ENCODE measurements around the gene SECISBP2.

The SECISBP2 gene

DNA sequence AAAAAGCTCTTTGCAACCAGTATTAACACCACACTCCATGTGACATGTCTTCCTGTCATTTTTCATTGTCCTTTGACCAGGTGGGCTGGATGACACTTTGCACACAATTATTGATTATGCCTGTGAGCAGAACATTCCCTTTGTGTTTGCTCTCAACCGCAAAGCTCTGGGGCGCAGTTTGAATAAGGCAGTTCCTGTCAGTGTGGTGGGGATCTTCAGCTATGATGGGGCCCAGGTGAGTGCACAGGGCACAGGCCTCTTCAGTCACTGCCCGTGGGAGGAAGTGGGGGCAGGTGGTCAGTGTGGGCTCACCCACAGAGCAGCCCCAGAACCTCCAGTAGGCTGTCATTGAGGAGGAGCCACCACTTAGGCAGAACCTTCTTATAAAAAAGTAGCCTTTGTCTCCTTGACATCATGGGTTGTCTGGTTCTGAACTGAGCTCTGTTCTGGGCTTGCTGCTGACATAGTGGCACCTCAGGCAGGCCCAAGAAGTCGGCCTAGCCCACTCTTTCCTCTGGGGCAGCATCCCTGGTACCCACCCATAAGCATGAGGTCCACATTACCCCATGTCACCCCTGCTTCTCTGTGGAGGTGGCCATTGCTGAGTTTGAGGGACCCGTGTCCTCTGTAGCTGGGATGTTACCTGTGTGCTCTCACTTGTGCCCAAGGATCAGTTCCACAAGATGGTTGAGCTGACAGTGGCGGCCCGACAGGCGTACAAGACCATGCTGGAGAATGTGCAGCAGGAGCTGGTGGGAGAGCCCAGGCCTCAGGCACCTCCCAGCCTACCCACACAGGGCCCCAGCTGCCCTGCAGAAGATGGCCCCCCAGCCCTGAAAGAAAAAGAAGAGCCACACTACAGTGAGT, 39.3 kb downstream of the SECISBP2 start:
- H3K4me3 ChIP-seq (ENCODE audit: insufficient read length, low read depth) = no peak overlapping the region
- H3K9ac ChIP-seq (ENCODE audit: insufficient read length, low read depth) = no peak overlapping the region
- TF ChIP-seq YY1 (IDR thresholded peaks at IDR 0.05; ENCODE audit: insufficient read depth, insufficient read length) = no peak
- TF ChIP-seq ZNF274 (IDR thresholded peaks at IDR 0.05; ENCODE audit: low read depth, low read length) = no peak
- no peak for TF ChIP-seq SUZ12 (IDR thresholded peaks at IDR 0.05; ENCODE audit: extremely low read depth, insufficient read depth, insufficient read length)
- H3K4me1 ChIP-seq (ENCODE audit: insufficient read depth, insufficient read length) = no peaks in the 10 kb centered on the region
- no peaks in the 10 kb centered on the region for H3K27me3 ChIP-seq (ENCODE audit: insufficient read depth, insufficient read length)
- no peak for DNase-seq (ENCODE audit: low read depth, low spot score)
- peaks cover 94% of the 10 kb centered on the region for H3K36me3 ChIP-seq (ENCODE audit: insufficient read depth, insufficient read length, low read length)
- no peaks in the 10 kb centered on the region for H3K9me3 ChIP-seq (ENCODE audit: insufficient read depth, low read length)

DNA sequence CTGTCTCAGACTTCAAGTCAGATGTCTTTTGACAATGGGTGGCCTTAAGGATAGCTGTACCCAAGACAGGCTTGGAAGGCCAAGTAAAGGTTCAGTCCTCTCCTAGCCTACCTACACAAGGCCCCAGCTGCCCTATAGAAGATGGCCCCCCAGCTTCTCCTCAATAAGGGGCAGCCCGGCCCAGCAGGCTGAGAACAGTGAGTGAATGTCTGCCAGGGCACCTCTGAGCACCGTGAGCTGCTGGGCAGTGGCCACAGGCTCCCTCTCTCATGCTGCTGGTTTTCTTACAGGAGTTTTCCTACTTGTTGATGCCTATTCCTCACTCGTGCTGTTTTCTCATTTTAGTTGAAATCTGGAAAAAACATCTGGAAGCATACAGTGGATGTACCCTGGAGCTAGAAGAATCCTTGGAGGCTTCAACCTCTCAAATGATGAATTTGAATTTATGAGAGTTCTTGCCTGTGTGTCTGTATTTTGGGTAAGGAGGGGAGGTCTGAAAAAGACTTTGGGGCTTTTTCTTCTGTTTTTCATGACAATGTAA, 40.1 kb downstream of the SECISBP2 start:
- Histone ChIP-seq H3K36me3 (ENCODE audit: insufficient read depth, insufficient read length, low read length) (peaks cover 94% of the 10 kb centered on the region), H3K9me3 (ENCODE audit: insufficient read depth, low read length) (no peaks in the 10 kb centered on the region), H3K27me3 (ENCODE audit: insufficient read depth, insufficient read length) (no peaks in the 10 kb centered on the region), H3K9ac (ENCODE audit: insufficient read length, low read depth) (no peak overlapping the region), H3K4me3 (ENCODE audit: insufficient read length, low read depth) (no peak overlapping the region), H3K4me1 (ENCODE audit: insufficient read depth, insufficient read length) (no peaks in the 10 kb centered on the region)
- TF ChIP-seq YY1 (IDR thresholded peaks at IDR 0.05; ENCODE audit: insufficient read depth, insufficient read length) (no peak), ZNF274 (IDR thresholded peaks at IDR 0.05; ENCODE audit: low read depth, low read length) (no peak), SUZ12 (IDR thresholded peaks at IDR 0.05; ENCODE audit: extremely low read depth, insufficient read depth, insufficient read length) (no peak)
- DNase-seq (ENCODE audit: low read depth, low spot score) = no peak

DNA sequence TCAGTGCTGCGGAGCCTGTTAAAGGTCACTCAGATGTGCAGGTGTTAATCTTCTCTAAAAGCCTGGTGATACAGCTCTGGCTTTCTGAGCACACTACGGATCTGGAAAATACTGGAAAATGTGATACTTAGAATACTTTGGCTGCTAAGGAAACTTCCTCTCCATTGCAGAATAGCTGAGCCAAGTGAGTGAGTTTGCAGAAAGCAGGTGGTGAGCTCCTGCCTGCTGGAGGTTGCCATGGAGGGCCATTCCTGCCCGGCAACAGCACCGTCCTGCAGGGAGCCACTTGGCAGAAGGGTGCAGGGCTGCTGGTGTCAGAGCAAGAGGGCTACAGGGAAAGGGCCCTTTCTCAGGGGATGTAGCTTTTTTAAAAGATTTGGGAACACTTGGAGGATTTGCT, 40.7 kb downstream of the SECISBP2 start:
- H3K27me3 ChIP-seq (ENCODE audit: insufficient read depth, insufficient read length) = no peaks in the 10 kb centered on the region
- no peaks in the 10 kb centered on the region for H3K9me3 ChIP-seq (ENCODE audit: insufficient read depth, low read length)
- peaks cover 94% of the 10 kb centered on the region for H3K36me3 ChIP-seq (ENCODE audit: insufficient read depth, insufficient read length, low read length)
- TF ChIP-seq SUZ12 (IDR thresholded peaks at IDR 0.05; ENCODE audit: extremely low read depth, insufficient read depth, insufficient read length) (no peak), ZNF274 (IDR thresholded peaks at IDR 0.05; ENCODE audit: low read depth, low read length) (no peak), YY1 (IDR thresholded peaks at IDR 0.05; ENCODE audit: insufficient read depth, insufficient read length) (no peak)
- no peak for DNase-seq (ENCODE audit: low read depth, low spot score)
- H3K9ac ChIP-seq (ENCODE audit: insufficient read length, low read depth) = no peak overlapping the region
- H3K4me3 ChIP-seq (ENCODE audit: insufficient read length, low read depth) = no peak overlapping the region
- H3K4me1 ChIP-seq (ENCODE audit: insufficient read depth, insufficient read length) = no peaks in the 10 kb centered on the region

DNA sequence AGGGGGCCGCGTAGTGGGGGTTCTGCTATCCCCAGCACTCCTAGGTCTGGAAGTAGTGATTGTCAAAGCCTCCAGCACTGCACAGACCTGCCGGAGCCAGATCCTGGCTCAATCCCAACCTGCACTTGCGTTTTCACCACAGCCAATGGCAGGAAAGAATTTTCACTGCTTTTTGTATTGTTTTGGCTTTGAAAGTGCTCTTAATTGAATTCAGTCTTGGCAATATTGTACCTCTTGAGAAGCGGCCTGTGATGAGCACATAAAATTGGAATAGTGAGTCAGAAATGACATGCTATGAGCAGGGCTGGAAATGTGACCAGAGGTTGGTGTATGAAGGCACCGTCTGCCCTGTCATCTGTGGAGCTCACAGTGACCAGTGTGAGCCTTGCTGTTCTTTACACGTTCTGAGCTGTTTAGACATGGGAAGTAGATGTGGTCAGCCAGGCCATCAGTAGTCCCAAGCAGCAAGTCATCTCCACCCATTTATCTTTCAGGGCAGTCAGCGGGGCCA, 41.5 kb downstream of the SECISBP2 start:
- H3K27me3 ChIP-seq (ENCODE audit: insufficient read depth, insufficient read length) = no peaks in the 10 kb centered on the region
- no peak overlapping the region for H3K9ac ChIP-seq (ENCODE audit: insufficient read length, low read depth)
- H3K4me3 ChIP-seq (ENCODE audit: insufficient read length, low read depth) = no peak overlapping the region
- H3K36me3 ChIP-seq (ENCODE audit: insufficient read depth, insufficient read length, low read length) = peaks cover 87% of the 10 kb centered on the region
- no peak for TF ChIP-seq YY1 (IDR thresholded peaks at IDR 0.05; ENCODE audit: insufficient read depth, insufficient read length)
- no peak for TF ChIP-seq ZNF274 (IDR thresholded peaks at IDR 0.05; ENCODE audit: low read depth, low read length)
- no peak for TF ChIP-seq SUZ12 (IDR thresholded peaks at IDR 0.05; ENCODE audit: extremely low read depth, insufficient read depth, insufficient read length)
- H3K4me1 ChIP-seq (ENCODE audit: insufficient read depth, insufficient read length) = no peaks in the 10 kb centered on the region
- no peaks in the 10 kb centered on the region for H3K9me3 ChIP-seq (ENCODE audit: insufficient read depth, low read length)
- DNase-seq (ENCODE audit: low read depth, low spot score) = no peak

DNA sequence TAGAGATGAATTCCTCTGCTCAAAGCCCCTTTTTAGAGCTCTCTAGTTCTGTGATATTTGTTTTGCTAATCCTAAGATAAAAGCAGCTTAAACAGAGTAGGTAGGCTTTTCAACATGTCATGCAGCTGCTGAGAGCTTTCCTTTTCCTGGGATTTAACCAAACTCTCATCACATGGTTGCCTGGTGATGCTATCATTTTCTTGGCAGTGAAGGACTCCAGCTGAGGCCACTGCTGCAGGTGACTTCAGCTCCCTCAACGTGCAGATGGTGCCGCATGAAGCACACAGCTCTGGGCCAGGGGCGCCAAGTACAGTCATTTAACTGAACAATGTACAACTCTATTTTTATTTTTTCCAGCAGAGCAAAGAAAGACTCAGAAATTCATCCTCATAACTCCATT, 42.2 kb downstream of the SECISBP2 start:
- Histone ChIP-seq H3K9me3 (ENCODE audit: insufficient read depth, low read length) (no peaks in the 10 kb centered on the region), H3K4me1 (ENCODE audit: insufficient read depth, insufficient read length) (no peaks in the 10 kb centered on the region), H3K27me3 (ENCODE audit: insufficient read depth, insufficient read length) (no peaks in the 10 kb centered on the region), H3K4me3 (ENCODE audit: insufficient read length, low read depth) (no peak overlapping the region), H3K9ac (ENCODE audit: insufficient read length, low read depth) (no peak overlapping the region), H3K36me3 (ENCODE audit: insufficient read depth, insufficient read length, low read length) (peaks cover 81% of the 10 kb centered on the region)
- no peak for DNase-seq (ENCODE audit: low read depth, low spot score)
- TF ChIP-seq YY1 (IDR thresholded peaks at IDR 0.05; ENCODE audit: insufficient read depth, insufficient read length) (no peak), ZNF274 (IDR thresholded peaks at IDR 0.05; ENCODE audit: low read depth, low read length) (no peak), SUZ12 (IDR thresholded peaks at IDR 0.05; ENCODE audit: extremely low read depth, insufficient read depth, insufficient read length) (no peak)

DNA sequence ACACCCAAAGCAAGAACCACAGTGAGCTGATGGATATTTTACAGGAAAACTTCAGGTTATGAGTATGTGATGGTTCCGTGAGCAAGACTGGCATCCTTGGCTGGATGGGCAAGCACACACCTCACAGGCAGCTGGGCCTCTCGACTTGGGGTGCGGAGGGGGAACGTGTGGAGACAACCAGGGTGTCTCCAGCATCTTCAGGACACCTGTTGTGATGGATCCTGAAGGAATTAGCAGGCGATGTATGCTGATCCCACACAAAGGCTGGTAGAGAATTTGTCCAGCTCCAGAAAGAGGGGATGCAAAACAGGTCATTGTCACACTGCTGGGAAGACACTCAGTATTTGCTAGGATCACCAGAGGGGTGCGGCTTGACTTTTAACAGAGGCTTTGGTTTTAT, 42.7 kb downstream of the SECISBP2 start:
- H3K9ac ChIP-seq (ENCODE audit: insufficient read length, low read depth) = no peak overlapping the region
- peaks cover 76% of the 10 kb centered on the region for H3K36me3 ChIP-seq (ENCODE audit: insufficient read depth, insufficient read length, low read length)
- no peaks in the 10 kb centered on the region for H3K4me1 ChIP-seq (ENCODE audit: insufficient read depth, insufficient read length)
- no peak for TF ChIP-seq YY1 (IDR thresholded peaks at IDR 0.05; ENCODE audit: insufficient read depth, insufficient read length)
- TF ChIP-seq ZNF274 (IDR thresholded peaks at IDR 0.05; ENCODE audit: low read depth, low read length) = no peak
- TF ChIP-seq SUZ12 (IDR thresholded peaks at IDR 0.05; ENCODE audit: extremely low read depth, insufficient read depth, insufficient read length) = no peak
- H3K27me3 ChIP-seq (ENCODE audit: insufficient read depth, insufficient read length) = no peaks in the 10 kb centered on the region
- no peak for DNase-seq (ENCODE audit: low read depth, low spot score)
- H3K9me3 ChIP-seq (ENCODE audit: insufficient read depth, low read length) = no peaks in the 10 kb centered on the region
- H3K4me3 ChIP-seq (ENCODE audit: insufficient read length, low read depth) = no peak overlapping the region

Measured in NT2/D1 (cell line).